Rectal smooth muscle tissue (tissue), 1 donor: ENCODE data around the gene IQCK.

Experiments
- H3K27ac ChIP-seq: one replicate; pipeline ENCODE4 v1.7.0; 2013; ENCODE audit warnings: low read depth, low read length, inconsistent platforms
- H3K27me3 ChIP-seq: one replicate; pipeline ENCODE4 v1.7.0; 2013; ENCODE audit warnings: low read length; ENCODE audit not compliant: control insufficient read depth, insufficient read depth
- H3K36me3 ChIP-seq: one replicate; pipeline ENCODE4 v1.7.0; 2013; ENCODE audit warnings: low read length; ENCODE audit not compliant: control insufficient read depth, insufficient read depth
- H3K4me1 ChIP-seq: one replicate; pipeline ENCODE4 v1.7.0; 2013; ENCODE audit warnings: low read length; ENCODE audit not compliant: control insufficient read depth, insufficient read depth
- H3K4me3 ChIP-seq: one replicate; pipeline ENCODE4 v1.7.0; 2013; ENCODE audit warnings: low read length
- H3K9ac ChIP-seq: one replicate; pipeline ENCODE4 v1.7.0; 2013; ENCODE audit warnings: low read length

The IQCK gene

DNA sequence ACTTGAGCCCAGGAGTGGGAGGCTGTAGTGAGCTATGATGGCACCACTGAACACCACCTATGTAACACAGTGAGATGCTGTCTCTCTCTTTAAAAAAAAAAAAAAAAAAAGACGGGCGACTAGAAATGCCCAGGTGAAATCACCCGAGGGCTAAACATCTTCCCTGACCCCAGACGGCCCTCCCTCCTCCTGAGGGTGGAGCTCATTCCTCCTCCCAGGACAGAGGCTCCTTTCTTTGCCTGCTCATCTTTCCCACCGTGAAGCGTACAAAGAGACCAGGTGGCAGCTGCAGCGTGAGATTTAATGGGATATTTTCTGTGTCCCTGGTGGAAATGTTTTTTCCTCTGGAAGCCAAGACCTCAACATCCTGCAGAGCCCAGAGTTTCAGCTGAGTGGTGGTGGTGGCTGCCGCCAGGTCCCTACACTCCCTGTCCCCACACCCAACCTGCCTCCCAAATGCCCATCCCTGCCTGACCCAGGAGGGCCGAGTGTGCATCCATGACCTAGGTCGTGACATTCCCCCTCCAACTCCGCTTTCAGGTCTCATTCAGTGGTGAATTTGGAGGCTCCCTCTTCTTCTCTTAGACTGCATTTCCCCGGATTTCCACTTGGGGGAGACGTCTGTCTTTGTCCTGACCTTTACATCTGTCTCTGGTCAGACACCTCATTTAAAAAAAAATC, 181.0 kb downstream of the IQCK start:
- H3K4me3 ChIP-seq: no peak overlapping the region
- no peaks in the 10 kb centered on the region for H3K36me3 ChIP-seq
- H3K4me1 ChIP-seq: no peaks in the 10 kb centered on the region
- H3K27me3 ChIP-seq: peaks cover 3% of the 10 kb centered on the region
- no peak overlapping the region for H3K27ac ChIP-seq
- no peak overlapping the region for H3K9ac ChIP-seq

DNA sequence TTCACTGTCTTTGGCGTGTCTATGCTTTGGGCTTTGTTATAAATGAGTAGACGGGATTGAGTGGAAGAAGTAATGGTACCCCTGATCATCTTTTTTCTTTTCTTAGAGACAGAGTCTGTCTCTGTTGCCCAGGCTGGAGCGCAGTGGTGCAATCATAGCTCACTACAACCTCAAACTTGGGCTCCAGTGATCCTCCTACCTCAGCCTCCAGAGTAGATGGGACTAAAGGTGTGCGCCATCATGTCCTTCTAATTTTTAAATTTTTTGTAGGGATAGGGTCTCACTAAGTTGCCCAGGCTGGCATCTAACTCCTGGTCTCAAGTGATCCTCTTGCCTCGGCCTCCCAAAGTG, 181.5 kb downstream of the IQCK start:
- no peak overlapping the region for H3K4me3 ChIP-seq
- H3K9ac ChIP-seq: no peak overlapping the region
- H3K36me3 ChIP-seq: no peaks in the 10 kb centered on the region
- no peak overlapping the region for H3K27ac ChIP-seq
- H3K27me3 ChIP-seq: peaks cover 3% of the 10 kb centered on the region
- H3K4me1 ChIP-seq: no peaks in the 10 kb centered on the region

DNA sequence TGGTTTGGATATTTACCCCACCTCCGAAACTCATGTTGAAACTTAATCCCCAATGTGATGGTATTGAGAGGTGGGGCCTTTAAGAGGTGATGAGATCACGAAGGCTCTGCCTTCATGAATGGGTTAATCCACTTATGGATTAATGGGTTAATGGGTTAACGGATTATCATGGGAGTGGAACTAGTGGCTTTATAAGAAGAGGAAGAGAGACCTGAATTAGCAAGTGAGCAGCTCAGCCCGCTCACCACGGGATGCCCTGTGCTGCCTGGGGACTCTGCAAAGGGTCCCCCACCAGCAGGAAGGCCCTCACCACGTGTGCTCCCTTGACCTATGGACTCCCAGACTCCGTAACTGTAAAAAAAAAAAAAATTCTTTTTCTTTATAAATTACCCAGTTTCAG, 183.1 kb downstream of the IQCK start:
- Histone ChIP-seq H3K36me3 (no peaks in the 10 kb centered on the region), H3K27ac (no peak overlapping the region), H3K9ac (no peak overlapping the region), H3K4me3 (no peak overlapping the region), H3K27me3 (peaks cover 3% of the 10 kb centered on the region), H3K4me1 (no peaks in the 10 kb centered on the region)

DNA sequence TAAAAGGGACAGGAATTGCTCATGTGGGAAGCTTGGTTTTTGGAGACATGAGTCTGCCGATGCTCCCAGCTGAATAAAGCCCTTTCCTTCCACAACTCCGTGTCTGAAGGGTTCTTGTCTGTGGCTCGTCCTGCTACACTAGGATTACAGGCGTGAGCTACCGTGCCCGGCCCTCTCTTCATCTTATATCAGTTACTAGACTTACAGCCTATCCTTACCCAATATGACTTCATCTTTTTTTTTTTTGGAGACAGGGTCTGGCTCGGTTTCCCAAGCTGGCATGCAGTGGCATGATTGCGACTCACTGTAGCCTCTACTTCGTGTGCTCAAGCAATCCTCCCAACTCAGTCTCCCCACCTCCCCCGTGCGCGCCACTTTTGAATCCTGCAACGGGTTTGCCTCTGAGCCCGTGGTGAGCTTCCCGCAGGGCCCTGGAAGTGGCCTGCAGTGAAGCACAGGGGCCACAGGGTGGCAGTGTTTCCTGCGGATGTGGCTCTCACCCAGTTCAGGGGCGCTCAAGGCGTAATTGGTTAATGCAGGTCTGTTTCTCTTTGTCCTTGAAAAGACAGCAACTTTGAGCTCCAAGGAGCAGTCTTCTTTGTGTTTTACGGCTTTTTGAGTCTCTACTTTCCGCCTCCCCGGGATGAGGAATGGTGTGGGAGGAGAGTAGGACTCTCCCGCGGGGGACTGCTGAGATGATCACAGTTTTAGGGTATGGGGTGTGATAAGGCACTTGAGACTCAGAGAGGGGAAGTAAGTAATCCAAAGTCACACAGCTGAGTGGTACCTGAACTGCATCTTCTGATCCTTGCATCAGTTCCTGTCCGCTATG, 189.3 kb downstream of the IQCK start:
- H3K27ac ChIP-seq: no peak overlapping the region
- no peaks in the 10 kb centered on the region for H3K36me3 ChIP-seq
- no peaks in the 10 kb centered on the region for H3K4me1 ChIP-seq
- H3K9ac ChIP-seq: no peak overlapping the region
- peaks cover 3% of the 10 kb centered on the region for H3K27me3 ChIP-seq
- H3K4me3 ChIP-seq: no peak overlapping the region
